ENCODE data around the gene NETO2.
"Not testable (repeated sequence)": the region's sequence is repeated elsewhere in the genome, so short reads cannot be mapped to it uniquely, and the experiment has no call there.

Gene NETO2

GRCh38 chr16:47160422-47160821 lies 16.7 kb upstream of the NETO2 start:
- no peak for DNase-seq (ENCODE audit: low read depth in 2 of 2)
- H3K4me3 ChIP-seq (replicated peaks in 1 of 2; ENCODE audit: low read depth in 2 of 2, low read length in 2 of 2): no peak overlapping the region
- TF ChIP-seq CTCF (IDR thresholded peaks at IDR 0.05; ENCODE audit: low read depth, low read length): no peak

GRCh38 chr16:47158992-47159391 lies 15.2 kb upstream of the NETO2 start:
- no peak for TF ChIP-seq CTCF (IDR thresholded peaks at IDR 0.05; ENCODE audit: low read depth, low read length)
- no peak for DNase-seq (ENCODE audit: low read depth in 2 of 2)
- no peak overlapping the region for H3K4me3 ChIP-seq (replicated peaks in 1 of 2; ENCODE audit: low read depth in 2 of 2, low read length in 2 of 2)

- DNase-seq (ENCODE audit: low read depth in 2 of 2): no peak
- H3K4me3 ChIP-seq (replicated peaks in 1 of 2; ENCODE audit: low read depth in 2 of 2, low read length in 2 of 2): no peak overlapping the region
- no peak for TF ChIP-seq CTCF (IDR thresholded peaks at IDR 0.05; ENCODE audit: low read depth, low read length)
Measured at GRCh38 chr16:47156680-47157215, 13.0 kb upstream of the NETO2 start.

- DNase-seq (ENCODE audit: low read depth in 2 of 2); H3K4me3 ChIP-seq (replicated peaks in 1 of 2; ENCODE audit: low read depth in 2 of 2, low read length in 2 of 2): not testable (repeated sequence)
Measured at GRCh38 chr16:47152501-47152900, 8.8 kb upstream of the NETO2 start.

GRCh38 chr16:47150067-47150466 lies 6.3 kb upstream of the NETO2 start:
- DNase-seq (ENCODE audit: low read depth in 2 of 2): no peak
- TF ChIP-seq CTCF (IDR thresholded peaks at IDR 0.05; ENCODE audit: low read depth, low read length): no peak
- no peak overlapping the region for H3K4me3 ChIP-seq (replicated peaks in 1 of 2; ENCODE audit: low read depth in 2 of 2, low read length in 2 of 2)

- TF ChIP-seq CTCF (IDR thresholded peaks at IDR 0.05; ENCODE audit: low read depth, low read length): no peak
- peak overlapping the region; percentile 42 to 68 for H3K4me3 ChIP-seq (replicated peaks in 1 of 2; ENCODE audit: low read depth in 2 of 2, low read length in 2 of 2)
Measured at GRCh38 chr16:47144559-47144877, 773 bp upstream of the NETO2 start.

GRCh38 chr16:47142821-47143676 lies 696 bp downstream of the NETO2 start:
- TF ChIP-seq CTCF (IDR thresholded peaks at IDR 0.05; ENCODE audit: low read depth, low read length): no peak
- peak overlapping the region; percentile 65 to 68 for H3K4me3 ChIP-seq (replicated peaks in 1 of 2; ENCODE audit: low read depth in 2 of 2, low read length in 2 of 2)
- DNase-seq (ENCODE audit: low read depth in 2 of 2): peak; percentile 71 to 74

More at GRCh38 chr16:47144559-47144877, 773 bp upstream of the NETO2 start:
- DNase-seq (ENCODE audit: low read depth in 2 of 2): no peak

Measured in cardiac fibroblast (primary cell).